Stimulated activated CD4-positive, alpha-beta T cell treated with anti-CD3 and anti-CD28 coated beads, Interleukin-1b, Interleukin-23, amount 100 ng/mL, for 24 hours (primary cell): ENCODE measurements around the gene SIGLEC15.
"Not testable (repeated sequence)": the region's sequence is repeated elsewhere in the genome, so short reads cannot be mapped to it uniquely, and the experiment has no call there.

Experiments used
- DNase-seq, 4 experiments: peaks; one replicate each; pipeline ENCODE4 v3.0.0-alpha.2; 2020; ENCODE audit warnings: low read depth in 4 of 4, low spot score in 1 of 4

The SIGLEC15 gene

DNA sequence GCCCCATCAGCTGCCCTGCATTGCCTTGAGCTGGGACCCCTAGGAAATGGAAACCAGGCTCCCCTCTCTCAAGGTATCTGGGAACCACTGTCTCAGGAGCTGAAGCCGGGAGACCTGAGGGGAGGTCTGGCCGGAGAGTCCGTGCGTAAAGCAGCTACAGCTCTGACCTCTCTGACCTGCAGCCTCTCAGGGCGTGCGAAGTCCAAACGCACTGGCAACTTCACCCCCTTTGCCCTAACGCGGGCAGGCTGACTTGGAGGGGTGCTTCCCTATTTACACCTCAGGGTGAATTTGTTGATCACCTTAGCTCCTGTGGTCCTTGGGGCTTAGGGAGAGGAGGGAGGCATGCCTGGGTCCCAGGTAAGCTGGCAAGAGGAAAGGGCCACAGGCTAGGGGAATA, 17.5 kb downstream of the SIGLEC15 start:
- DNase-seq, result no peak

DNA sequence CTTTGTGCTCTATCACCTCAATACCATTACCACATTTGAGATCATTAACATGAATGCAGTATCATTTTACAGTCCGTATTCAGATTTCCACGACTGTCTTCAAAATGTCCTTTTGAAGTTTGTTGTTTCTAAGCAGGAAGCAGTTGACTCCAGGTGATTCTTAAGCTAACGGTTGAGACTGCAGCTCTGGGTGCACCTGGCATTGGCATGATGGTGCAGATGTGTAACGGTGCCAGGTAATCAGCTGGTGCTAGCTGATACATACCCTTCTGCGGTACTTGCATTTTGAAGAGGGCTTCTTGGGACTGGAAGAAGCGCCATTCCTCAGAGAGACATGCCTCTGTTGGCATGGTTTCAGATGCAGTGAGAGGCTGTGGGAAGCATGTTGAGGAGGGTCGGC, 19.5 kb downstream of the SIGLEC15 start:
- no peak for DNase-seq

DNA sequence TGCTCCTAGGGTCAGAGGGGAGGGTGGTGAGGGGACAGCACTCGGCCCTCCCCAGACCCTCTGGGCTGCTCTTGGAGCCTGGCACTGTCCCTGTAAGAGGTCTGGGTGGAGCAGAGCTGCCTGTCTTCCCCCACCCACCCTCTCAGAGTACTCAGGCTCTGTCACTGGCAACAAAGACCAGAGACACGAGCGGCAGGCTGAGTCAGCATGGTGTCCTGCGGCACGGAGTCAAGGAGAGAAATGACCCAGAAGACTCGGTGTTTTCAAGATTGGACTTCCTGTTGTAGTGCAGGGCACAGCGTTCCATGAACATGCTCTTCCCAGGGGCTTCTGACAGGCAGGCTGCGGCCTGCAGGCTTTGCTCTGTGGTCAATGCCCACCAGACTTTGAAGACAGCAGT, 19.9 kb downstream of the SIGLEC15 start:
- DNase-seq, result no peak

DNA sequence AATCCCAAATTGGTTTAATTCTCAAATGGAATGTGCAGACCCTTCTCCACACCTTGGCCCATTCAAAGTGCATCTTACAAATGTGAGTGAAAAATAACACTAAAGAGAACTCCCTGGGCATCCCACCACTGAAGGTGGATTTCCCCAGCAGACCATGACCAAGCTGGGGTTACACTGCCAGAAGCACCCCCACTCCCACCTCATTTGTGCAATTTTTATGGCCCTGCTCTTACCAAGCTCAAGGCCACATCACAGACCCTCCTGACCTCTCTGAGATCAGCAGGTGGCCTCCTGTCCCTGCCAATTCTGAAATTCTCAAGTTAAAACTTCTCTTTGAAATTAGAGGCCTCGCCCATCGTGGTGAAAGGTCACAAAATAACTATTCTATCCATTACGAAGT, 21.6 kb downstream of the SIGLEC15 start:
- DNase-seq, result no peak

DNA sequence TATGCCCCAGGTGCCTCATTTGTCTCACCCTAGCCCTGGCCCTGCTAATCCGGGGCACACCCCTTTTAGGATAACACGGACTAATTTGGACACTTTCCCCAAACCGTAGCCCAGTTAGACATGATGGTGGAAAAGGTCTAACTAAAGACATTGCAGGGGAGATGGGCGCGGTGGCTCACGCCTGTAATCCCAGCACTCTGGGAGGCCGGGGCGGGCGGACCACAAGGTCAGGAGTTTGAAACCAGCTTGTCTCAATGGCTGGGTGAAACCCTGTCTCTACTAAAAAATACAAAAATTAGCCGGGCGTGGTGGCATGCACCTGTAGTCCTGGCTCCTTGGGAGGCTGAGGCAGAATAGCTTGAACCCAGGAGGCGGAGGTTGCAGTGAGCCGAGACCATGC, 23.2 kb downstream of the SIGLEC15 start:
- not testable (repeated sequence) for DNase-seq

DNA sequence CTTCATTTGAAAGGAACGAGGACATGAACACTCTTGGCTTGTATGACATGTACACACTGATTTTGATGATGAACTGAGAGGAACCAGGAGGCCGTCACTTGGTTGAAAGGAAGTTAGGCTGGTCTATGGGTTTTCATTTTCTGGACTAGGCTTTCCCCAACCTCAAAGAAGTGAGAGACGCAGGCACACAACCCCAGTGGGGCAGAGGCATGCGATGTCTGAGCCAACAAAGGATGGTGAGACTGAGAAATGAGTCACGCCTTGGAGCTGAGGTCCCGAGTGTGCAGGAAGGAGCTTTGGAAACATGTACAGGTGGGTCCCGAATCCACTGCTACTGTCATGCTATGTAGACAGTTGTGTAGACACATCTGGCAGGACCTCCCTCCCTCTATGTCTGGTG, 24.1 kb downstream of the SIGLEC15 start:
- no peak for DNase-seq

DNA sequence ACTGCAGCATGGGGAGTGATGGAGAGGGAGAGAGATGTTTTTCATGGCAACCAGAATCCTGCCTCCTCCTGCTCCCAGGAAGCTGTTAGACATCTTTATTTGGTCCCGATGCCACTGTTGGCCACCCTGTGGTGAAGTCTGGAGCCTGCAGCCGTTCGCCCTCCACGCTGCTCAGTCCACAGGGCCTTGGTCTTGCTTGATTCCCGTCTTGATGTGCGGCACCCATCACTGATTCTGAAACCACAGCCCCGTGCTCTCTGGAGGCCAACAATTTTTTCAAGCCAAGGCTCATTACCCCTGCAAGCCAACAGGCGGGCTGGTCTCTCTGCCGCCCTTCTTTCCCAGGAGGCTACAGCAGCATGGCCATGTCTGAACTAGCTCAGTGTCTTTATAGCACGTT, 24.5 kb downstream of the SIGLEC15 start:
- DNase-seq, result no peak

DNA sequence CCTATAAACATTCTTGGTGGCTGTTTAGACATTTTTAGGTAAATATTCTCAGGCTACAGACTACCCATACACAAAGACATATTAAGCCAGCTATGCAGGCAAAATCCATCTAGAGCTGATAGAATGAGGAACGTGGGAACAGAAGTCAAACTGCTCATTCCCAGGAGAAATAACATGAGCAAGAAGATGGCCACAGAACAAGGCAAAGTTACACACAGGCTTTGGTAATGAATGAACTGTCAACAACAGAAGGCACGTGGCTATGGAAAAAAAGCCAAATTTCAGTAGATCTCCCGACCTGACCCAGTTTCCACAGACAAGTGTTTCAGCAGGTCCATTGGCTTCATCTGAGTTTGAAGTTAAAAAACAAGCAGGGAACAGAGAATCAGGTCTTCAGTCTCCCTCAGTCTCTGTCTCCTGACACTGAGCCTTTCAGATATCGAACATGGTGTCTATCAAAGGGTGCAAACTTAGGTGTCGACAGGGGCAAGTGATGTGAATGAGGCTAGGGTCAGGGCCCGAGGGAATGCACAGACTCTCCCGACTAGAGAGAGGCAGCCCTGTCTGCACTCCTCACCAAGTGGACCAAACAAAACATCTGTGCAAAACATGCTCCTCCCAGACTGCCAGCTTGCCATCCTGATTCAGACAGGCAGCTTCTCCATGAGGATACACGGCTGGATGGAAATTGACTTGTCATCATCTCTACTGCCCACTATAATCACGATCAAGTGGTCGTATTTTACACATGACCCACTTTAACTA, 25.9 kb downstream of the SIGLEC15 start:
- no peak for DNase-seq

DNA sequence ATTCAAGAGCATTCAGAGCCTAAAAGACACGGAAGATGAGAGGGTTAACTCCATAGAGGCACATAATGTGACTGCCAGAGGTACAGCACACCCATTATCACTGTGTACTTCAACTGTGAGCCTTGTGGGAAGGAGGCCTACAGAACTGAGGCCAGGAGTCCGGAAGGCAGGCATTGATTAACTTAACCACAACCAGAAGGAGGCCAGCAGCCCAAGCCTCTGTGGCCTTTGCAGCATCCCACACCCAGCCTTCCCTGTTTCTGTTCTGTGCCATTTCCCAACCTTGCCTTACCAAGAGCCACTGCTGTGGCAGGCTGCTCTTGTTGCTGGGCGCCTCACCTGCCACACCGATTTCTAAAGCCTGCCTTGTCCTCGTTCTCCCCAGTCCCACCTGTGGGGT, 27.2 kb downstream of the SIGLEC15 start:
- DNase-seq, result no peak

DNA sequence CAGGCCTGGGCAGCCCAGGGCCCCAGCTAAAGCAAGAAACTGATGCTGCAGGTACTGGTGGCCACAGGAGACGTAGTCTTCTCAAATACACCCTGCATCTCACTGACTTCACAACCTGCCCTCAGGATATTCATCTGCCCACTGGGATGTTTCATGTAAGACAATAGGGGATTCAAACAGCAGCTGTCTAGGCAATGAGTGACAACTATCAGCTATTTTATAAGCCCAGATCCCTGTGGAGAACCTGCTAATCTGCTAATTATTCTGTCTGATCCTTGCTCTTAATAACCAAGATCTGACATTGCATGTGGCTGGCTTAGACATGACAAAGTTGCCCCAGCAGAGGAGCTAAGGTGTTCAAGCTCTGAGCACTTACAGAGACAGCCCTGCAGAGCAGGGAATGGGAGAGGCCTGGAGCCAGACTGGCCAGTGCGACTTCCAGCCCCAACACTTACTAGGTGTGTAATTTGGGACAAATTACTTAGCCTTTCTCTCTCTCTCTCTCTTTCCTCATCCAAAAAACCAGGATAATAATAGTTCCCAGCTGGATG, 28.6 kb downstream of the SIGLEC15 start:
- no peak for DNase-seq

DNA sequence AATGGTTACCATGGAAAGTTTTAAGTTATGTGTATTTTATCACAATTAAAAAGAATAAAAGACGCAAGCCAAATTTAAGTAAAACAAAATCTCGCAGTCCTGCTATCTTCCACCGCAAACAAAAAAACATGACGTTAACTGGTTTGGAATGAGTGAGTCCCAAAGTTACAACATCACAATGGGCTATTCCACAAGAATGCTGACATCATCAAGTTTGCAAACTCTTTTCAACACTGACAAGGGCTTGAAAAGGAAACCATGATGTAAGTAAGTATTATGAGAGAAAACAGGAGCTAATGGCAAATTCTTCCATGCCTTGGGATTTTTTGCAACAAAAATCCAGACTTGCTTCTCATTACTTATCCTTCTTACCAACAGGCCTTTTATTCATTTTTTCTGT, 31.1 kb downstream of the SIGLEC15 start:
- DNase-seq, result no peak

DNA sequence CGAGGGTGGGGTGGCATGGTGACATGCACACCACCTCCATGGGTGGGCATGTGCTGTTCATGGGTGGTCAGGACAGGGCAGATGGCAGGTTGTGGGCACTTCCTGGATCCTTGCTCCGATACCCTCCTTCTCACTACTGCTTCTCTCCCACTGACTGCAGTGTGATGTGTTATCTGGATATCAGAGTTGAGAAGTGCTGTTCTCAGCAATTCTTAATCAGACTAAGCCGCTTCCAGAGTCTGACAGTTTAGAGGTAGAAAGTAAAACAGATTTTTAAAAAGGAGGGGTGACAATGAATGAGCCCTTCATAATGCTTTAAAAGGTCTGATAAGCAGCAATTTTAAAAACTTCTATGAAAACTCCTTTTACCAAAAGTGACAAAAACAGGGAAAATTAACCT, 33.9 kb downstream of the SIGLEC15 start:
- DNase-seq, result no peak

DNA sequence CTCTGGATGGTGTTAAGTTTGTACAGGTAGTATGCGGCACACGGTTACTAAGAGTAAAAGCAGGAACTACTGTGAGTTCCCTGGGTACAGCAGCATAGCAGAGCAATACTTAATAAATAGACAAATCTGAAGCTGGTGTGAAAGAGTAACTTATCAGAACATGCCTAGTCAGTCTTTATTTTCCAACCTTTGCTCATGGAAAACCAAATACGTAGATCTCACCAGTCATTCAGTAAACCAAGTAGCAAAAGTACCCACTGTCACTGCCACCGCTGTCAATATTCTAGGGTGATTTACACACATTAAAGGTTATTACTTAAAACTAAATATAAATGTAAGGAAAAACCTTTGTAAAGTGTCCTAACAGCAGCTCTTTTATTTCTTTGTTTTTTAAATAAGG, 35.0 kb downstream of the SIGLEC15 start:
- no peak for DNase-seq

DNA sequence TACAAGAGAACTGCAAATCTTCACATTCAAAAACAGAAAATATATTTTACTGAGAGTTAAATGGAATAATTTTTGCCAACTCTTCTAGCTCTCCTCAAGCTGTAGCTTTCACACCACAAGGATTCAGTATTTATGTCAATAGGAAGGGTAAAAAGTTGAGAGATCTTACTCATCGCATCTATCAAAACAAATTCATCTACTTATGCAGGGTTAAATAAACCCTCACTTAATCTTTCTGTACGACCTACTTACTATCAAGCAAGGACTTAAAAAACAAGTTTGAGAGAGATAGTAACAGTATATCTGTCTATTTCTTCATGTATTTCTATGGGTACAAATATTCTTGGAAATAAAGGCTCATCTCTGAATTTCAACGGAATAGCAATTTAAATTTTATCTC, 35.5 kb downstream of the SIGLEC15 start:
- no peak for DNase-seq

DNA sequence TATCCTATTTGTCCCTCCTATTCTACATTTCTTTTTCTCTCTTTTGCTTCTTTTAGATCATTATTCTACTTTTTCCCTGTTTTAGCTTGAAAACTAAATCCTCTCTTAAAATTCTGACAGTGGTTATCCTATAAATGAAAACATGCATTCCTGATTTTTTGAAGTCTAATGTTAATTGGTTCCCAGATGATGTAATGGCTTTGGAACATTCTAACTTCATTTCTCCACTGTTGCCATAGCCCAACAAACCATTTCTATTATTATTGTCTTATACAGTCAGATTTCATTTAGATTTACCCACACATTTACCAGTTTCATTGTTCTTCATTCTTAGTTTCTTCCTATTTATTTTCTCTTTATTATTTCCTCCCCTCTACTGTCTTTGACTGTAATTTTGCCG, 36.5 kb downstream of the SIGLEC15 start:
- no peak for DNase-seq

DNA sequence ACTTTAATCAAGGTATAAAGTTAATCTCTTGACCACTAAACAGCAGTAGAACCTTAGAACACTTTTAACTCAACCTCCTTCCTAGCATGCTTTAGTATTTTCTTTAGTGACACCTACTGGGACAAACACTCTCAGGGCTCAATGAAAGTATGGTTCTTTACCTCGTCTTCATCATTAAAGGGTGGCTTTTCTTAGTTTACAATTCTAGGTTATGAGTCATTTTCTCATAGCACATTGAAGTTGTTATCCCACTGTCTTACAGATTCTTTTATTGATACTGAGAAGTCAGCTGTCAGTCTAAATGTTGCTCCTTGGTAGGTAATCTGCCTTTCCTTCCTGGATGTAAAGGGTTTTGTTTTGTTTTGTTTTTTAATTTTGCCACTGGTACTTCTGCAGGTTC, 38.0 kb downstream of the SIGLEC15 start:
- no peak for DNase-seq

DNA sequence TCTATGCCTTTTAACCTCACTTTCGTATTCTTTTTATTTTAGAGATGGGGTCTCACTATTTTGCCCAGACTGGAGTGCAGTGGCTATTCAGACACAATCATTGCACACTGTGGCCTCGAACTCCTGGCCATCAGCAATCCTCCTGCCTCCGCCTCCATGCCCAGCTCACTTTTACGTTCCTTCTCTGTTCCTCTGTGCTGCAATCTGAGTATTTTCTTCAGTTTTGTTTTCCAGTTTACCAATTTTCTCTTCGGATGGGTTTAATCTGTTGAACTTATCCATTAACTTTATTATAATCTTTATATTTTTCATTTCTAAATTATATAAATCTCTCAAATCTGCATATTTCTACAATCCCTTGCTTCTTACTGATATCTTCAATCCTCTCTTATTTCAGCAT, 38.6 kb downstream of the SIGLEC15 start:
- no peak for DNase-seq

DNA sequence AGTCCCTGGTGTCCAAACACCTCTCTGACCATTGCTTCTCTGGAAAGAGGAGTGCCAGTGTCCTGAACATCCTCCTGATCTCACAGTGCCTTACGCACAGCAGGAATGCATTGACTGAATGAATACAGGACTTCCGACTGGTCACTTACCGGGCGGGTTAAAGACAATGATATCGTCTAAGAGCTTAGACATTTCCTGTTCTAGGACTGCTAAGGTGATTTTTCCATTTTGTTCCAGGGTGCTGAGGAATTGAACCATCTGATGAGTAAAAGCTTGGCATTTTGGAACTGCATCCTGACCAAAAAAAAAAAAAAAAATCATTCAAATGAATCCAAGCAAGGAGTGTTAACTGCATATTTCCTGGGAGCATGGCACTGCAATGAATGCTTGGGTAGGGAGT, 40.0 kb downstream of the SIGLEC15 start:
- DNase-seq, result no peak

DNA sequence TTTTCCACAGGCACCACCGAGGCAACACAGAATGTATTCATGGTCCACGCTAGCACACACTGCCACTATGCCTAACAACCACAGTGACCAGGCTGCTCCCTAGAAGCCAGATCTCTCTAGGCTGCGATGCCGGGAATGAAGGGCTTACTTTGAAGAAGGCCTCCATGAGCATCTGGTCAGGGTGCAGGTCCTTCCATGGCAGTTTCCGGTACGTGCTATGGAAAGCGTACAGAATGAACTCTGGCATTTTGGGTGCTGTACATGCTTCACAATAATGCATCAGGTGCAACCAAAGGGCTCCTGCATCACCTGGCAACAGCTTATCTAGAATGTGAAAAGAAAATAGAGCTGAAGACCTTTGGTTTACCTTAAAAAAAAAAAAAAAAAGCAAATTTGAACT, 44.9 kb downstream of the SIGLEC15 start:
- no peak for DNase-seq

DNA sequence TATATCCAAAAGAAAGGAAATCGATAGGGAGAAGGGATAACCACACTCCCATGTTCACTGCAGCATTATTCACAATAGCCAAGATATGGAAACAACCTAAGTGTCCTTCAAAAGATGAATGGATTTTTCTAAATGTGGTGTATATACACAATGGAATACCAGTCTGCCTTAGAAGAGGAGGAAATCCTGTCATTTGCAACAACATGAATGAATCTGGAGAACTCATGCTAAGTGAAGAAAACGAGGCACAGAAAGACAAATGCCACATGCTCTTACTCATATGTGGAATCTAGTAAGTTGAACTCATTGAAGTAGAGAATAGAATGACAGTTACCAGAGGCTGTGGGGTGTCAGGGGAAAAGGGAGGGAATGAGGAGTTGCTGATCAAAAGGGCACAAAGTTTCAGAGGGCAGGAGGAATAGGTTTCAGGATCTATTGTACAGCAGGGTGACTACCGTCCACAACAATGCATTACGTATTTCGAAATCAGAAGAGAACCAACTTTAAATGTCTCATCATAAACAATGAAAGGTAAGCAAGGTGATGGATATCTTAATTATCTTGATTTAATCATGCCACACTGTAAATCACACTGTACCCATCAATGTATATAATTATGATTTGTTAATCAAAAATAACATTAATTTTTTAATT, 46.1 kb downstream of the SIGLEC15 start:
- no peak for DNase-seq

DNA sequence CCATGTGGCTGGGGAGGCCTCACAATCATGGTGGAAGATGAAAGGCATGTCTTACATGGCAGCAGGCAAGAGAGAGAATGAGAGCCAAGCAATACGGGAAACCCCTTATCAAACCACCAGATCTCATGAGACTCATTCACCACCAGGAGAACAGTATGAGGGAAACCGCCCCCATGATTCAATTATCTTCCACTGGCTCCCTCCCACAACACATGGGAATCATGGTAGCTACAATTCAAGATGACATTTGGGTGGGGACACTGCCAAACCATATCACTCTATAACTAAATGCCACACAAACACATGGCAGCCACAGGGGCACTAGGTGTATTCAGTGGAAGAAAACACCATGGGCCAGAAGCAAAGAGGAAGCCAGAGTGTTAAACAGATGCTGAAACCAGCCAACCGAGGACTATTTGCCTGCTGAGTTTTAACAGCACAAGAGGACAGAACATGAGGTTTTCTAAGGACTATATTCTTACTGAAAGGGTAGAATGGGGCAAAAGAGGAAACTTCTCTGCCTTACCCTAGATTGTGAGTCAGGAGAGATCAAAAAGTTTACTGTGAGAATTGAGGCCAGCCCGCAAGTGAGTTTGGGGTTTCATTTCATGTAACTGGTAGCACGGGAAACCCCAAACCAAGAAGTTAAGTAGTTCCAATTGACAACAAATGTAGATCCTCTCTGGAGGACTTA, 49.2 kb downstream of the SIGLEC15 start:
- peak; percentile 10 to 42 (median 27) for DNase-seq

DNA sequence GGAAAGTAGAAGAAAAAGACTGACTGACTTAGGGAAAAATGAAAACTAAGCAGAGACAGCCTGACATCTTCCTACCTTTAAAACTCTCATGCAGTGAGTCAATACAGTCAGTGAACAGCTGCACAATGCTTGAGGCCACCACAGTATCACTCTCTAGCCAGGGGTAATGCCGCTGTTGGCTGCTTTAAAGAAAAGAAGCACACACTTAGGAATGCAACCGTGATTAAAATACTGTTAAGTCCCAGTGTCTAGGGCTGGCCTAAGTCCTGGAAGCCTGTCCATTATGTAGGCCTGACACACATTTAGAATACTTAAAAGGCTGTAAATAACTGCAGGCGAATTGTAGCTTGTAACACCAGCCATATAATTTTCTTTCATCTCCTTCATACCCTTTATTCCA, 50.7 kb downstream of the SIGLEC15 start:
- DNase-seq, result no peak
